AG10803 (cell line): ENCODE results near the gene SERPINB2.

Experiments used
- DNase-seq: peaks from one replicate; pipeline ENCODE4 v3.0.0; 2010; ENCODE audit warnings: low read depth
- H3K4me3 ChIP-seq: 2 replicates; pipeline ENCODE4 v1.5.1; 2011; ENCODE audit warnings: mild to moderate bottlenecking, low read length, control low read depth
- TF ChIP-seq, protein P1 (sequence below): conservative IDR thresholded peaks from 2 replicates; pipeline ENCODE4 v1.5.1; 2011; ENCODE audit warnings: mild to moderate bottlenecking, low read length, control low read depth, inconsistent platforms

SERPINB2 gene

DNA sequence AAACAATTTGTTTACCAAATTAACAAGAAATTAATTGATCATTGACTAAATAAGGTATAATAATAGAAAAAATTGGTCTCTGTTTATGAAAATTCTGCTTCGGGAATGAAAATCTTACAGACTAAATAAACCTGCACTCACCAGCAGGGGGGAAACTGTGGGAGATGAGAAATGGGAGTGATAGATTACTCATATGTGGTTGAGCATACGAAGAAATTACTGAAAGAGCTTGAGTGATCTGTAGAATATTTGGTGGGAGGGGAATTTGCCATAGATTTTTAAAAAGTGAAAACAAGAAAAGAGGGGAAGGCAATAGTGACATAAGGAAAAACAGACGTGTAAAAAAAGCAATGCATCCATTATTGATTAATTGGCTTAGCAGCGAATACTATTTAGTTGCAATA lies 63.8 kb downstream of the SERPINB2 start:
- no peak overlapping the region for H3K4me3 ChIP-seq
- DNase-seq, result peak; percentile 23
- TF ChIP-seq, protein P1, sequence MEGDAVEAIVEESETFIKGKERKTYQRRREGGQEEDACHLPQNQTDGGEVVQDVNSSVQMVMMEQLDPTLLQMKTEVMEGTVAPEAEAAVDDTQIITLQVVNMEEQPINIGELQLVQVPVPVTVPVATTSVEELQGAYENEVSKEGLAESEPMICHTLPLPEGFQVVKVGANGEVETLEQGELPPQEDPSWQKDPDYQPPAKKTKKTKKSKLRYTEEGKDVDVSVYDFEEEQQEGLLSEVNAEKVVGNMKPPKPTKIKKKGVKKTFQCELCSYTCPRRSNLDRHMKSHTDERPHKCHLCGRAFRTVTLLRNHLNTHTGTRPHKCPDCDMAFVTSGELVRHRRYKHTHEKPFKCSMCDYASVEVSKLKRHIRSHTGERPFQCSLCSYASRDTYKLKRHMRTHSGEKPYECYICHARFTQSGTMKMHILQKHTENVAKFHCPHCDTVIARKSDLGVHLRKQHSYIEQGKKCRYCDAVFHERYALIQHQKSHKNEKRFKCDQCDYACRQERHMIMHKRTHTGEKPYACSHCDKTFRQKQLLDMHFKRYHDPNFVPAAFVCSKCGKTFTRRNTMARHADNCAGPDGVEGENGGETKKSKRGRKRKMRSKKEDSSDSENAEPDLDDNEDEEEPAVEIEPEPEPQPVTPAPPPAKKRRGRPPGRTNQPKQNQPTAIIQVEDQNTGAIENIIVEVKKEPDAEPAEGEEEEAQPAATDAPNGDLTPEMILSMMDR, result peak; percentile 49
